ENCODE measurements around the gene TAS2R41.

Gene TAS2R41

GRCh38 chr7:143444063-143444782, 33.5 kb upstream of the TAS2R41 start:
- H3K27me3 Mint-ChIP-seq (ENCODE audit: low read depth) = no peaks in the 10 kb centered on the region
- no peak overlapping the region for H3K4me3 Mint-ChIP-seq
- H3K9me3 Mint-ChIP-seq = no peaks in the 10 kb centered on the region
- no peaks in the 10 kb centered on the region for H3K36me3 Mint-ChIP-seq (ENCODE audit: low read depth)
- H3K4me1 Mint-ChIP-seq = no peaks in the 10 kb centered on the region
- TF ChIP-seq CTCF (IDR thresholded peaks at IDR 0.05; ENCODE audit: unreplicated experiment in 3 of 3) = no peak
- no peak overlapping the region for H3K27ac Mint-ChIP-seq

- no peak for TF ChIP-seq CTCF (IDR thresholded peaks at IDR 0.05; ENCODE audit: unreplicated experiment in 3 of 3)
- H3K36me3 Mint-ChIP-seq (ENCODE audit: low read depth) = no peaks in the 10 kb centered on the region
- H3K4me1 Mint-ChIP-seq = no peaks in the 10 kb centered on the region
- H3K9me3 Mint-ChIP-seq = no peaks in the 10 kb centered on the region
- no peak overlapping the region for H3K4me3 Mint-ChIP-seq
- H3K27ac Mint-ChIP-seq = no peak overlapping the region
- H3K27me3 Mint-ChIP-seq (ENCODE audit: low read depth) = no peaks in the 10 kb centered on the region
Observed at GRCh38 chr7:143444785-143445184, 32.9 kb upstream of the TAS2R41 start.

- Mint-ChIP-seq H3K4me1 (no peaks in the 10 kb centered on the region), H3K36me3 (ENCODE audit: low read depth) (no peaks in the 10 kb centered on the region), H3K27ac (no peak overlapping the region), H3K27me3 (ENCODE audit: low read depth) (no peaks in the 10 kb centered on the region), H3K9me3 (no peaks in the 10 kb centered on the region), H3K4me3 (no peak overlapping the region)
- no peak for TF ChIP-seq CTCF (IDR thresholded peaks at IDR 0.05; ENCODE audit: unreplicated experiment in 3 of 3)
Observed at GRCh38 chr7:143447466-143447865, 30.2 kb upstream of the TAS2R41 start.

- H3K27me3 Mint-ChIP-seq (ENCODE audit: low read depth) = no peaks in the 10 kb centered on the region
- no peaks in the 10 kb centered on the region for H3K36me3 Mint-ChIP-seq (ENCODE audit: low read depth)
- no peaks in the 10 kb centered on the region for H3K9me3 Mint-ChIP-seq
- TF ChIP-seq CTCF (IDR thresholded peaks at IDR 0.05; ENCODE audit: unreplicated experiment in 3 of 3) = no peak
- no peak overlapping the region for H3K27ac Mint-ChIP-seq
- H3K4me1 Mint-ChIP-seq = no peaks in the 10 kb centered on the region
- no peak overlapping the region for H3K4me3 Mint-ChIP-seq
Observed at GRCh38 chr7:143448429-143448828, 29.2 kb upstream of the TAS2R41 start.

- no peaks in the 10 kb centered on the region for H3K27me3 Mint-ChIP-seq (ENCODE audit: low read depth)
- no peaks in the 10 kb centered on the region for H3K9me3 Mint-ChIP-seq
- H3K4me3 Mint-ChIP-seq = no peak overlapping the region
- H3K36me3 Mint-ChIP-seq (ENCODE audit: low read depth) = no peaks in the 10 kb centered on the region
- TF ChIP-seq CTCF (IDR thresholded peaks at IDR 0.05; ENCODE audit: unreplicated experiment in 3 of 3) = no peak
- H3K4me1 Mint-ChIP-seq = no peaks in the 10 kb centered on the region
- no peak overlapping the region for H3K27ac Mint-ChIP-seq
Observed at GRCh38 chr7:143449793-143450192, 27.9 kb upstream of the TAS2R41 start.

GRCh38 chr7:143451122-143451521, 26.6 kb upstream of the TAS2R41 start:
- Mint-ChIP-seq H3K36me3 (ENCODE audit: low read depth) (no peaks in the 10 kb centered on the region), H3K4me1 (no peaks in the 10 kb centered on the region), H3K27ac (no peak overlapping the region), H3K27me3 (ENCODE audit: low read depth) (no peaks in the 10 kb centered on the region), H3K4me3 (no peak overlapping the region), H3K9me3 (no peaks in the 10 kb centered on the region)
- TF ChIP-seq CTCF (IDR thresholded peaks at IDR 0.05; ENCODE audit: unreplicated experiment in 3 of 3) = no peak

All from nephron (organoid).